Stimulated activated CD8-positive, alpha-beta memory T cell treated with anti-CD3 and anti-CD28 coated beads, Interleukin-12 subunit alpha, Interleukin-12 subunit beta, amount 100 ng/mL, for 4 hours (primary cell): ENCODE data around the gene ERBIN.

ENCODE experiments used
- DNase-seq: peaks from one replicate; pipeline ENCODE4 v3.0.0-alpha.2; 2020; ENCODE audit warnings: low read depth

Gene ERBIN

DNA sequence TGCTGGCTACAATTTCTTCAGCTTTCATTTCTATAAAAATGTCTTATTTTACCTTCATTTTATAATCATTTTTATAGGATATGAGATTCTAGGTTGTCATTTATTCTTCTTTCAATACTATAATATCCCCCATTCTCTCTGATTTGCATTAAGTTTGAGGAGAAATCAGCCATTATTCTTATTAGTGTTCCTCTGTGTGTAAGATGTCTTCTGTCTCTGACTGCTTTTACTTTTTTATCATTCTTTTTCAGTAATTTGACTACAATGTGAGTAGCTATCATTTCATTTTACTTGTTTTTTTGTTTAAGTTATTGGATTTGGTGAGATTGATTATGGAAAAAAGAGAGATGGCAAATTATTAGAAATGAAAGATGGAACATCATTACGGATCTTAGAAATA lies 204.1 kb downstream of the ERBIN start:
- no peak for DNase-seq
